CD8-positive, alpha-beta memory T cell (primary cell): ENCODE data around the gene POLK. TPM values are rescaled to one million over a fixed set of nuclear protein-coding genes. Genes with fewer than 3 reads are reported as not detected.
"Not testable (repeated sequence)": the region's sequence is repeated elsewhere in the genome, so short reads cannot be mapped to it uniquely, and the experiment has no call there.

ENCODE experiments used
- CTCF ChIA-PET: fragments of 350-600 bp; sonication (Branson Sonifier 250); formaldehyde crosslinking; loops from one replicate; lab custom pipeline; 2021; ENCODE audit warnings: antibody characterized with exemption; lab: Charles Lee
- POLR2A ChIA-PET: fragments of 350-600 bp; sonication (Branson Sonifier 250); formaldehyde crosslinking; loops from one replicate; lab custom pipeline; 2021; ENCODE audit warnings: antibody characterized with exemption; lab: Charles Lee
- DNase-seq, 5 donors: peaks; one replicate each; pipeline versions ENCODE4 v3.0.0 to v3.0.0-alpha.2; 2020 to 2022; ENCODE audit warnings: mixed read lengths in 1 of 5
- H3K27ac ChIP-seq: one replicate; pipeline ENCODE4 v1.7.0; 2013; ENCODE audit warnings: low read depth, mild to moderate bottlenecking, low read length, moderate library complexity
- H3K27me3 ChIP-seq: 2 replicates; pipeline ENCODE4 v1.7.0; 2013; ENCODE audit warnings: low read length, mild to moderate bottlenecking; ENCODE audit not compliant: insufficient read depth, poor library complexity, severe bottlenecking
- H3K36me3 ChIP-seq: 2 replicates; pipeline ENCODE4 v1.7.0; 2013; ENCODE audit warnings: mild to moderate bottlenecking, low read length, moderate library complexity; ENCODE audit not compliant: insufficient read depth
- H3K4me1 ChIP-seq: 2 replicates; pipeline ENCODE4 v1.7.0; 2013; ENCODE audit warnings: mild to moderate bottlenecking, low read length, moderate library complexity; ENCODE audit not compliant: insufficient read depth
- H3K4me3 ChIP-seq: 2 replicates; pipeline ENCODE4 v1.7.0; 2013; ENCODE audit warnings: mild to moderate bottlenecking, low read length
- H3K9me3 ChIP-seq: 2 replicates; pipeline ENCODE4 v1.7.0; 2013; ENCODE audit warnings: mild to moderate bottlenecking, low read length
- H3K27ac Mint-ChIP-seq, 8 donors: one replicate each; pipeline ENCODE4 v1.8.0; 2020 to 2021; ENCODE audit warnings: mixed read lengths in 8 of 8, mild to moderate bottlenecking in 6 of 8, inconsistent platforms in 3 of 8, moderate library complexity in 3 of 8
- H3K27me3 Mint-ChIP-seq, 2 donors: one replicate each; pipeline ENCODE4 v1.8.0; 2020 to 2021; ENCODE audit warnings: mixed read lengths in 2 of 2, mild to moderate bottlenecking in 1 of 2, moderate library complexity in 1 of 2
- H3K36me3 Mint-ChIP-seq, 3 donors: one replicate each; pipeline ENCODE4 v1.8.0; 2020 to 2021; ENCODE audit warnings: mixed read lengths in 3 of 3, inconsistent platforms in 1 of 3, mild to moderate bottlenecking in 1 of 3
- H3K4me1 Mint-ChIP-seq, 3 donors: one replicate each; pipeline ENCODE4 v1.8.0; 2020 to 2021; ENCODE audit warnings: mixed read lengths in 3 of 3, inconsistent platforms in 1 of 3, mild to moderate bottlenecking in 1 of 3
- H3K4me3 Mint-ChIP-seq, 7 donors: one replicate each; pipeline ENCODE4 v1.8.0; 2020 to 2021; ENCODE audit warnings: mixed read lengths in 7 of 7, mild to moderate bottlenecking in 6 of 7, moderate library complexity in 4 of 7, inconsistent platforms in 2 of 7
- H3K9me3 Mint-ChIP-seq, 5 donors: one replicate each; pipeline ENCODE4 v1.8.0; 2020 to 2022; ENCODE audit warnings: mixed read lengths in 5 of 5, mild to moderate bottlenecking in 3 of 5, moderate library complexity in 2 of 5, inconsistent platforms in 1 of 5
- polyA plus RNA-seq: library from polyadenylated mRNA; unstranded; fragments of 300-500 nt; fragmentation: Illumina TruSeq; gene quantifications from one replicate; pipeline ENCODE4 v1.2.3, GENCODE V29; 2021
- total RNA-seq, 2 experiments: library from RNA; stranded (reverse); gene quantifications; one replicate each; pipeline ENCODE4 v1.2.3, GENCODE V29; 2021

Gene POLK
- total and polyA plus RNA-seq, 3 experiments from 2014 or later, result 19.4 to 36.9 (median 35.9) TPM

DNA sequence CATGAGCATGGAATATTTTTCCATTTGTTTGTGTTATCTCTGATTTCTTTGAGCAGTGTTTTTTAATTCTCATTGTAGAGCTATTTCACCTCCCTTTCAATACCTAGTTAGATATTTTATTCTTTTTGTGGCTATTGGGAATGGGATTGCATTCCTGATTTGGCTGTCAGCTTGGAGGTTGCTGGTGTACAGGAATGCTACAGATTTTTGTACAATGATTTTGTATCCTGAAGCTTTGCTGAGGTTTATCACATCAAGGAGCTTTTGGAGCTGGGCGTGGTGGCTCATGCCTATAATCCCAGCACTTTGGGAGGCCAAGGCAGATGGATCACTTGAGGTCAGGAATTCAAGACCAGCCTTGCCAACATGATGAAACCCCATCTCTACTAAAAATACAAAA, 22.0 kb downstream of the POLK start:
- H3K27ac ChIP-seq, H3K9me3 ChIP-seq, H3K4me3 ChIP-seq, POLR2A ChIA-PET, H3K27me3 ChIP-seq, H3K4me3 Mint-ChIP-seq, CTCF ChIA-PET, H3K27ac Mint-ChIP-seq, DNase-seq, H3K27me3 Mint-ChIP-seq, H3K36me3 ChIP-seq, H3K4me1 ChIP-seq: not testable (repeated sequence)
- Mint-ChIP-seq H3K36me3 (peaks cover 14 to 31% (median 24%) of the 10 kb centered on the region in 3 donors), H3K4me1 (peaks cover 25 to 44% (median 36%) of the 10 kb centered on the region in 3 donors), H3K9me3 (peaks cover 0 to 15% (median 7%) of the 10 kb centered on the region in 5 donors)

DNA sequence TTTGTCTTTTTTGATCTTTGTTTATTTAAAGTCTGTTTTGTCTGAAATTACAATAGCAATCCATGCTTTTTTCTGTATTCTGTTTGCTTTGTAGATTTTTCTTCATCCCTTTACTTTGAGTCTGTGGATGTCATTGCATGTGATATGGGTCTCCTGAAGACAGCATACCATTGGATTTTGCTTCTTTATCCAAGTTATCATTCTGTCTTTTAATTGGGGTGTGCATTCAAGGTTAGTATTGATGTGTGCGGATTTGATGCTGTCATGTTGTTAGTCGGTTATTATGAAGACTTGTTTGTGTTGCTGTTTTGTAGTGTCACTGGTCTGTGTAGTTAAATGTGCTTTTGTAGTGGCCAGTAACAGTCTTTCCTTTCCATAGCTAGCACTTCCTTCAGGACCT, 23.0 kb downstream of the POLK start:
- no peak overlapping the region for H3K27ac ChIP-seq
- POLR2A ChIA-PET, result no interaction called here
- no peaks in the 10 kb centered on the region for H3K36me3 ChIP-seq
- Mint-ChIP-seq H3K36me3 (peaks cover 15 to 33% (median 20%) of the 10 kb centered on the region in 3 donors), H3K27ac (no peak overlapping the region), H3K27me3 (no peaks in the 10 kb centered on the region), H3K4me3 (no peak overlapping the region), H3K4me1 (peaks cover 21 to 39% (median 31%) of the 10 kb centered on the region in 3 donors), H3K9me3 (peaks cover 0 to 15% (median 7%) of the 10 kb centered on the region in 5 donors)
- H3K4me3 ChIP-seq, result no peak overlapping the region
- CTCF ChIA-PET, result no interaction called here
- no peaks in the 10 kb centered on the region for H3K4me1 ChIP-seq
- no peak for DNase-seq
- H3K9me3 ChIP-seq, result no peaks in the 10 kb centered on the region
- no peaks in the 10 kb centered on the region for H3K27me3 ChIP-seq

DNA sequence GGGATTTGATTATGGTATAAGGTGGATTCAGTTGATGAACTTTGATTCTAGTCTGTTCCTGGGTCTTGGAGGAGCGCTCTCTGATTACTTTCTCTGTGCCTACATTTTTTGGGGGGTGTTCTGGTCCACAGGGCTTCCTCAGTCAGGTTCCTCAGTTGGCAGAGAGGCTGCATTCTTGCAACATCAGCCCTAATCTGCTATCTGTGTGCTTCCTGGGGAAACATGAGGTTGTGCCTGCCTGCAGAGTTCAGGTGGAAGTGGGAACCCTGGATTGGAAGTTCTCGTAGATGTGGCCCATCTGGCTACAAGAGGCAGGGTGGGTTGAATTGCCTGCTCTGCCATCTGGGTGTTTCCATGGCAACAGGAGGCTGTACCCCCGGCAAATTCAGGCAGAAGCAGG, 24.5 kb downstream of the POLK start:
- Mint-ChIP-seq H3K27me3 (no peaks in the 10 kb centered on the region), H3K4me3 (no peak overlapping the region), H3K27ac (peak overlapping the region in 3 of 8 donors; percentile 5 to 89 (median 48)), H3K9me3 (peaks cover 0 to 15% (median 7%) of the 10 kb centered on the region in 5 donors), H3K36me3 (peaks cover 17 to 41% (median 20%) of the 10 kb centered on the region in 3 donors), H3K4me1 (peaks cover 20 to 40% (median 31%) of the 10 kb centered on the region in 3 donors)
- DNase-seq, result no peak
- ChIA-PET POLR2A (no interaction called here), CTCF (no interaction called here)
- Histone ChIP-seq H3K36me3 (no peaks in the 10 kb centered on the region), H3K27ac (no peak overlapping the region), H3K4me1 (no peaks in the 10 kb centered on the region), H3K27me3 (no peaks in the 10 kb centered on the region), H3K4me3 (no peak overlapping the region), H3K9me3 (no peaks in the 10 kb centered on the region)

DNA sequence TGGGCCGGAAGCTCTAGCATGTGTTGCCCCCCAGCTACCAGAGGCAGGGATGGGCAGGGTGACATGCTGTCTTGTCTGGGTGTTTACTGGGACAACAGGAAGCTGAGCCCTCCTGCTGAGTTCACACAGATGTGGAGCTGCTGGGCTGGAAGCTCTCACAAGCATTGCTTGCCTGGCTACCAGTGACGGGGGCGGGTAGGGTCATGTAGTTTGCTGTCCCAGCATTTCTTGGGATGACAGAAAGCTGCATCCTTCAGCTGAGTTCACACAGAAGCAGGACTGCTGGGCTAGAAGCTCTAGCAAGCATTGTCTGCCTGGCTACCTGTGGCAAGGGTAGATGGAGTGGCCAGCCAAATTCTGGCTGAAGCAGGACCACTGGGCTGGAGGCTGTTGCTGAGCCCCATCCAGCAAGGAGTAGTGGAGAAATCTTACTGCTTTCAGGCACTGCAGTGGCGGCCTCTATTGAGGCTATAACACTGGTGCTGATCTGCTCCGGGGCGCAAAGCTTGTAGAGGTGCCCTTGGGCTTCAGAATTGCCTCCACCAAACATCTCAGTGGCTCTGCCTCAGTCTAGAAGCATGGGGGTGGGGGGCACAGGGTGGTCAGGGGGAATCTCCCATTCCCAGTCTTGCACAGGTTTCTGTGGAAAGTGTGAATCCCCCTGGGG, 25.1 kb downstream of the POLK start:
- Mint-ChIP-seq H3K4me3 (no peak overlapping the region), H3K27ac (peak overlapping the region in 1 of 8 donors; percentile 47), H3K4me1 (peaks cover 23 to 43% (median 31%) of the 10 kb centered on the region in 3 donors), H3K27me3 (no peaks in the 10 kb centered on the region), H3K36me3 (peaks cover 17 to 43% (median 17%) of the 10 kb centered on the region in 3 donors), H3K9me3 (peaks cover 0 to 15% (median 7%) of the 10 kb centered on the region in 5 donors)
- H3K36me3 ChIP-seq, result no peaks in the 10 kb centered on the region
- ChIA-PET CTCF (no interaction called here), POLR2A (no interaction called here)
- H3K4me3 ChIP-seq, result no peak overlapping the region
- no peak overlapping the region for H3K27ac ChIP-seq
- no peak for DNase-seq
- no peaks in the 10 kb centered on the region for H3K27me3 ChIP-seq
- H3K4me1 ChIP-seq, result no peaks in the 10 kb centered on the region
- H3K9me3 ChIP-seq, result no peaks in the 10 kb centered on the region

DNA sequence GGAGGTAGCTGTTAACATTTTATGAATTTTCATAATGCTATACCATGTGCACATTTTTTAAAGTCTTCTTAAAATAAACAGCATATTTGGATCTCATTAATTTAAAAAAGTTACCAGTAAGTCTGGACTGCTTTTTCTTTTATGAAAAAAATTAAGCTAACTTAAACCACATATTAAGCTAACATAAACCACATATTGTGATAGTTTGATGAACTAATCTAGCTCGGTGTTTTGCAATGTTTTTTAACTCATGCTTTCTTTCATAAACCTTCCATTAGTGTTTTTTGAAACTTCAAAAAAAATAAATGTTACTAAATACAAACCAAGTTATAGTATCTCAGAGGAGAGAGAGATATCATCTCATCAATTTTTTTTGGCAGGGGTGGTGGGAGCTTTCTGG, 26.5 kb downstream of the POLK start:
- H3K36me3 Mint-ChIP-seq, result peaks cover 14 to 37% (median 17%) of the 10 kb centered on the region in 3 donors
- no peaks in the 10 kb centered on the region for H3K27me3 ChIP-seq
- ChIA-PET CTCF (no interaction called here), POLR2A (no interaction called here)
- no peak overlapping the region for H3K27ac ChIP-seq
- H3K9me3 ChIP-seq, result no peaks in the 10 kb centered on the region
- H3K4me3 ChIP-seq, result no peak overlapping the region
- no peaks in the 10 kb centered on the region for H3K27me3 Mint-ChIP-seq
- DNase-seq, result no peak
- H3K4me1 ChIP-seq, result no peaks in the 10 kb centered on the region
- H3K4me3 Mint-ChIP-seq, result no peak overlapping the region
- peak overlapping the region in 1 of 8 donors; percentile 21 for H3K27ac Mint-ChIP-seq
- no peaks in the 10 kb centered on the region for H3K36me3 ChIP-seq
- peaks cover 23 to 39% (median 28%) of the 10 kb centered on the region in 3 donors for H3K4me1 Mint-ChIP-seq
- H3K9me3 Mint-ChIP-seq, result peaks cover 0 to 15% (median 5%) of the 10 kb centered on the region in 5 donors

DNA sequence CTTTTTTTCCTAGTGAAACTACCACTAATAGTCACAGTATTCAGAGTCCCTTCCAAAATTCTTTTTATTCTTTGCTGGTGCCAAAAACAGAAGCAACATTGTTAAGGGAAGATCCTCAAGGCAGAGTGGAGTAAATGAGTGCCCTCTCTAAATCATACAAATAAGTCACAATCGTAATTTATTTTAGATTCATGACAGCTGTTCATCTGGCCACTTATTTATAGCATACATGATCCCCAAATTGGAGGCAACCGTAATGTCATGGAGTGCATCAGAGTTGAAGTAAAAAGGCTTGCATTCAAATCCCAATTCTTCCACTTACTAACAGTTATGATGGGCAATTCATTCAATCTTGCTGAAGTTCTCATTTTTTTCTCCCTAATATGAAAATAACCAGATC, 33.4 kb downstream of the POLK start:
- Histone ChIP-seq H3K4me1 (no peaks in the 10 kb centered on the region), H3K9me3 (no peaks in the 10 kb centered on the region), H3K27me3 (no peaks in the 10 kb centered on the region), H3K27ac (no peak overlapping the region), H3K36me3 (peaks cover 4% of the 10 kb centered on the region), H3K4me3 (no peak overlapping the region)
- peaks cover 4 to 34% (median 13%) of the 10 kb centered on the region in 3 donors for H3K36me3 Mint-ChIP-seq
- peaks cover 10 to 19% (median 16%) of the 10 kb centered on the region in 3 donors for H3K4me1 Mint-ChIP-seq
- no peak overlapping the region for H3K27ac Mint-ChIP-seq
- ChIA-PET POLR2A (no interaction called here), CTCF (no interaction called here)
- no peaks in the 10 kb centered on the region for H3K27me3 Mint-ChIP-seq
- no peaks in the 10 kb centered on the region for H3K9me3 Mint-ChIP-seq
- DNase-seq, result no peak
- H3K4me3 Mint-ChIP-seq, result no peak overlapping the region

DNA sequence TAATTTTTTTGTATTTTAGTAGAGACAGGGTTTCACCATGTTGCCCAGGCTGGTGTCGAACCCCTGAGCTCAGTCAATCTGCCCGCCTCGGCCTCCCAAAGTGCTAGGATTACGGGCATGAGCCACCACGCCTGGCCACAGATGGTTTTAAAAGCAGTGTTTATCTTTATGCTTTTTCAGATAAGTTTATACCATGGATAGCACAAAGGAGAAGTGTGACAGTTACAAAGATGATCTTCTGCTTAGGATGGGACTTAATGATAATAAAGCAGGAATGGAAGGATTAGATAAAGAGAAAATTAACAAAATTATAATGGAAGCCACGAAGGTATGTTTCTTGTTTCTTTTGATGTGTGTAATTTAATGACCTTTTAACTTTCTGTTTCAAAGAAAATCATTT, 35.1 kb downstream of the POLK start:
- no peaks in the 10 kb centered on the region for H3K27me3 Mint-ChIP-seq
- Histone ChIP-seq H3K4me1 (no peaks in the 10 kb centered on the region), H3K4me3 (no peak overlapping the region), H3K27me3 (no peaks in the 10 kb centered on the region), H3K9me3 (no peaks in the 10 kb centered on the region), H3K36me3 (peaks cover 4% of the 10 kb centered on the region), H3K27ac (no peak overlapping the region)
- H3K27ac Mint-ChIP-seq, result no peak overlapping the region
- ChIA-PET CTCF (no interaction called here), POLR2A (no interaction called here)
- H3K4me3 Mint-ChIP-seq, result no peak overlapping the region
- no peaks in the 10 kb centered on the region for H3K9me3 Mint-ChIP-seq
- H3K36me3 Mint-ChIP-seq, result peaks cover 4 to 33% (median 10%) of the 10 kb centered on the region in 3 donors
- DNase-seq, result no peak
- H3K4me1 Mint-ChIP-seq, result peaks cover 7 to 16% (median 13%) of the 10 kb centered on the region in 3 donors

DNA sequence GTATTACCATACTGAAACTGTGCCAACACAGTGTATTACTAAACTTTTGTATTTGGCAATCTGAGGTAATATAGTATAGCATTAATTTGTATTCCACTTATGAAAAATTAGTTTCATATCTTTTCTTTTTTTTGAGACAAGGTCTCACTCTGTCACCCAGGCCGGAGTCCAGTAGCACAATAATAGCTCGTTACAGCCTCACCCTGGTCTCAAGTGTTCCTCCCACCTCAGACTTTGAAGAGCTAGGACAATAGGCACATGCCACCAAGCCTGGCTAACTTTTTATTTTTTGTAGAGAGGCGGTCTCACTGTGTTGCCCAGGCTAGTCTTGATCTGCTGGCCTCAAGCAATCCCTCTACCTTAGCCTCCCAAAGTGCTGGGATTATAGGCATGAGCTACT, 36.1 kb downstream of the POLK start:
- Histone ChIP-seq H3K9me3 (no peaks in the 10 kb centered on the region), H3K4me3 (no peak overlapping the region), H3K4me1 (no peaks in the 10 kb centered on the region), H3K27me3 (no peaks in the 10 kb centered on the region), H3K36me3 (peaks cover 4% of the 10 kb centered on the region), H3K27ac (no peak overlapping the region)
- no peaks in the 10 kb centered on the region for H3K9me3 Mint-ChIP-seq
- POLR2A ChIA-PET, result no interaction called here
- H3K4me3 Mint-ChIP-seq, result no peak overlapping the region
- H3K4me1 Mint-ChIP-seq, result peaks cover 7 to 16% (median 13%) of the 10 kb centered on the region in 3 donors
- no peak for DNase-seq
- CTCF ChIA-PET, result interaction anchor here (0.5 kb wide), 1 partner anchor 1168 kb away, joined by 3 read pairs; no protein-coding TSS in a partner anchor
- no peak overlapping the region for H3K27ac Mint-ChIP-seq
- H3K27me3 Mint-ChIP-seq, result no peaks in the 10 kb centered on the region
- peaks cover 8 to 41% (median 12%) of the 10 kb centered on the region in 3 donors for H3K36me3 Mint-ChIP-seq
